Neutrophil (primary cell): Measurements from ENCODE around the gene ITPA.

Experiments
- H3K27ac ChIP-seq: fragments of 200-600 bp; sonication (generic); 2 replicates; pipeline ENCODE4 v1.5.1; 2016; ENCODE audit warnings: mild to moderate bottlenecking, moderate library complexity
- H3K27me3 ChIP-seq: fragments of 200-600 bp; sonication (generic); 2 replicates; pipeline ENCODE4 v1.6.0; 2016; ENCODE audit warnings: mild to moderate bottlenecking
- H3K36me3 ChIP-seq: fragments of 200-600 bp; sonication (generic); 2 replicates; pipeline ENCODE4 v1.5.1; 2017
- H3K4me1 ChIP-seq, 2 experiments: fragments of 200-600 bp in 1 of 2; sonication (generic) in 1 of 2; 1 replicate in 1 of 2; 2 replicates in 1 of 2; pipeline versions ENCODE4 v1.5.1 to v1.6.1; 2013 to 2016; ENCODE audit warnings: low read depth in 1 of 2, low read length in 1 of 2, mild to moderate bottlenecking in 1 of 2, moderate library complexity in 1 of 2; ENCODE audit not compliant: control insufficient read depth in 1 of 2, insufficient read depth in 1 of 2
- H3K4me3 ChIP-seq, 2 experiments: fragments of 200-600 bp in 1 of 2; sonication (generic) in 1 of 2; 1 replicate in 1 of 2; 2 replicates in 1 of 2; pipeline ENCODE4 v1.5.1; 2013 to 2016; ENCODE audit warnings: low read depth in 1 of 2, low read length in 1 of 2, mild to moderate bottlenecking in 1 of 2, moderate library complexity in 1 of 2
- H3K9me3 ChIP-seq: fragments of 200-600 bp; sonication (generic); 2 replicates; pipeline ENCODE4 v1.5.1; 2016
- CTCF ChIP-seq: fragments of 200-600 bp; sonication (generic); IDR thresholded peaks from 2 replicates; pipeline ENCODE4 v1.5.1; 2016; ENCODE audit warnings: antibody characterized with exemption

ITPA gene

GRCh38 chr20:3218307-3218988 is 9.2 kb downstream of the ITPA start:
- no peak overlapping the region for H3K27ac ChIP-seq
- H3K9me3 ChIP-seq = no peaks in the 10 kb centered on the region
- peaks cover 0 to 5% of the 10 kb centered on the region in 2 experiments for H3K4me1 ChIP-seq
- TF ChIP-seq CTCF = peak; percentile 95
- H3K27me3 ChIP-seq = no peaks in the 10 kb centered on the region
- peaks cover 23% of the 10 kb centered on the region for H3K36me3 ChIP-seq
- H3K4me3 ChIP-seq = no peak overlapping the region

GRCh38 chr20:3221398-3222226 is 12.3 kb downstream of the ITPA start:
- no peak for TF ChIP-seq CTCF
- Histone ChIP-seq H3K27me3 (no peaks in the 10 kb centered on the region), H3K36me3 (peaks cover 29% of the 10 kb centered on the region), H3K9me3 (no peaks in the 10 kb centered on the region), H3K4me1 (peaks cover 0 to 5% of the 10 kb centered on the region in 2 experiments), H3K27ac (no peak overlapping the region), H3K4me3 (no peak overlapping the region)

- Histone ChIP-seq H3K27ac (no peak overlapping the region), H3K4me1 (peaks cover 0 to 5% of the 10 kb centered on the region in 2 experiments), H3K4me3 (no peak overlapping the region), H3K9me3 (no peaks in the 10 kb centered on the region), H3K36me3 (peaks cover 29% of the 10 kb centered on the region), H3K27me3 (no peaks in the 10 kb centered on the region)
- TF ChIP-seq CTCF = no peak
Measured at GRCh38 chr20:3222635-3223600, 13.6 kb downstream of the ITPA start.

GRCh38 chr20:3223651-3223993 is 14.3 kb downstream of the ITPA start:
- Histone ChIP-seq H3K36me3 (peaks cover 29% of the 10 kb centered on the region), H3K4me3 (no peak overlapping the region), H3K27me3 (no peaks in the 10 kb centered on the region), H3K27ac (no peak overlapping the region), H3K9me3 (no peaks in the 10 kb centered on the region), H3K4me1 (peaks cover 0 to under 1% of the 10 kb centered on the region in 2 experiments)
- TF ChIP-seq CTCF = no peak

- Histone ChIP-seq H3K9me3 (no peaks in the 10 kb centered on the region), H3K27ac (no peak overlapping the region), H3K4me1 (no peaks in the 10 kb centered on the region), H3K4me3 (no peak overlapping the region), H3K27me3 (no peaks in the 10 kb centered on the region), H3K36me3 (peaks cover 29% of the 10 kb centered on the region)
- no peak for TF ChIP-seq CTCF
Measured at GRCh38 chr20:3223994-3224680, 14.8 kb downstream of the ITPA start.
